NCI-H1105 (cell line): ENCODE measurements around the gene SOHLH1.

ENCODE experiments used
- DNase-seq: peaks from one replicate; lab custom pipeline; 2025; lab: John Stamatoyannopoulos, UW

Gene SOHLH1

DNA sequence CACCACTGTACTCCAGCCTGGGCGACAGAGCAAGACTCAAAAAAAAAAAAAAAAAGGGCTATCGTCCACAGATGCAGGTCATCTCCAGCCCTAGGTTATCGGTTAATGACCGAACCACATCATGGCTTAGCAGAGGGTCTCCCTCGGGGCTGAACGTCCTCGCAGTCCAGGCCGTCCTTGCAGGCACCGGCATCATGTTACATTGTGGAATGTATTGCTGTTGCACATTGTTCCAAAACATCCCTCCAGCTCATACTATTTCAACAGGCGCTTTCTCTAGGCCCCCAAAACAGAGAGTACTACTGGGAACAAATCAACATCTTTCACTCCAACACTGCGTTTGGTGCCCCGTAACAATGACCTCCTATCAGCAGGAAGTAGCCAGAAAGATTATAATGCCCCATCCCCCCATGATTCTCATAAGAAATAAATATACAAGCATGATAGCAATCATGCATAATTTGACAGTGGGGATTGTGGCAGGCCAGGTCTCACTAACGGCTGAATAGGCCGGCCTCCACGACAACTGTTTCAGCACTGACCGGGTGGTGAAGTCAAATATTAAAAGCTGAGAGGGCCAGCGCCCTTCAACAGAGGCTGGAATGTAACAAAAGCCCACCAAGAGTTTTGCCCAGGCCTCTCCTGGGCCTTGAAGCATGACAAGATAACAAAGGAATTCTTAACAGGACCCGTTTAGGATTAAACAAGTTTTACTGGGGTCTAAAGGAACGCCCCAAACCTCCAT lies 37.3 kb downstream of the SOHLH1 start:
- no peak for DNase-seq

DNA sequence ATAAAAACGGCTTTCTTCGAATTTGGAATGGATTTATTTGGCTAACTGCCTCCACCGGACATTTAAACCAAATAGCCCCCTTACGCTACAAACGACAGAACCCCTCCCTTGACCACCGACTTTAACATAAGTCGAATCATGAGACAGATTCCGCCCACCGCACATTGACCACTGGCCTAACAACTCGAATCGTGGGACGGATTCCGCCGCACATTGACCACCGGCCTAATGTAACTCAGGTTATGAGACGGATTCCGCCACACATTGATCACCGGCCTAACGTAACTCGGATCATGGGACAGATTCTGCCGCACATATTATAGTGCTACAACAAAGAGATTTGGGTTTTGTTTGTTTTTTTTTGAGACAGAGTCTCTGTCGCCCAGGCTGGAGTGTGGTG lies 38.9 kb downstream of the SOHLH1 start:
- no peak for DNase-seq

DNA sequence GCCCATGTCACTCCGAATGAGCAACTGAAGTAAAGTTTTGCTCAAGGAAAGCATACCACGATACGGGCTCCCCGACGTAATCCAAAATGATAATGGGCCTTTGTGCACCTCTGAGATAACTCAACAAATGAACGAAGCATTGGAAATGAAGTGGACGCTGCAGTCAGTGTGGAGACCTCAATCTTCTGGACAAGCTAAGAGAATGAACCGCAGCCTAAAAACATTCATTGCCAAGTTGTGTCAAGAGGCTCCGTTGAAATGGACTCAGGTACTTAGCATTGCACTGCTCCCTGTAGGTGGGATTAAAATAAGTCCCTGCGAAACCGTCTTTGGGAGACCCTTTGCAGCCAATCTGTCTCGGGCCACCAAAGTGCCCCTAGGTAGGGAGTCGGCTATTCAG lies 40.0 kb downstream of the SOHLH1 start:
- DNase-seq, result no peak

DNA sequence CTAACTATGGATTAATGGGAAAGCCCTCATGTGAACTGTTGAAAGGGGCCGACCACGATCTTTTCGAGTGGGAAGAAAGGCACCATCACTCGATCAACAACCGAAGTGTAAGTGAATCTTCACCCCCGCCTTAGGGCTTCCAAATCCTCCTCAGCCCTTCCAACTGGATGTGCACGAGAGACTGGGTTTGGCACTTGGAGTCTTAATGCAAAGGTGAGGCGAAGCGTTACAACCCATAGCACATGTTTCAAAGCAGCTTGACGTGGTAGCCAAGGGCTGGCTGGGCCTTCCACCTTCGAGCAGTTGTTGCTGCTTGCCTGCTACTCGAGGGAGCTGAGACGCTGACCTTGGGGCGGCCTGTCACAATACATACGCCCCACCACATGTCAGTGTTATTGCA lies 41.9 kb downstream of the SOHLH1 start:
- no peak for DNase-seq

DNA sequence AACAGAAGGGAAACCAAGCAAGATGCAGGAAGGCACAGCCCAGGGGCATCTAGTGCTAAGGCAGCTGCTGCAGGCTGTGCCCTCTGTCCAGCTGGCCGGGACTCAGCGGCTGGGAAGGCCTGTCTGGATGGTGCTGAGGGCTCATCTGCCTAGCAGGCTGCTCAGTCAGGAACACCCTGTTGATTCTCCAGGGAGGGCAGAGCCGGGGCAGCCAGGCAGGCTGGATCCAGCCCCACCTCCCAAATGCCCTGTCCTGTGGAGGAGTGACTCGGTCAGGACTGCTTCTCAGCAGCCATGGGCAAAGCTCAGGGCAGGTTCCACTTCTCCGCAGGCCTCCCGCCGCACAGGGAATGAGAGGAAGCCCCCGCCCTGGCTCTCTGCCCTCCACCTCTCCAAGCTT lies 44.0 kb downstream of the SOHLH1 start:
- no peak for DNase-seq

DNA sequence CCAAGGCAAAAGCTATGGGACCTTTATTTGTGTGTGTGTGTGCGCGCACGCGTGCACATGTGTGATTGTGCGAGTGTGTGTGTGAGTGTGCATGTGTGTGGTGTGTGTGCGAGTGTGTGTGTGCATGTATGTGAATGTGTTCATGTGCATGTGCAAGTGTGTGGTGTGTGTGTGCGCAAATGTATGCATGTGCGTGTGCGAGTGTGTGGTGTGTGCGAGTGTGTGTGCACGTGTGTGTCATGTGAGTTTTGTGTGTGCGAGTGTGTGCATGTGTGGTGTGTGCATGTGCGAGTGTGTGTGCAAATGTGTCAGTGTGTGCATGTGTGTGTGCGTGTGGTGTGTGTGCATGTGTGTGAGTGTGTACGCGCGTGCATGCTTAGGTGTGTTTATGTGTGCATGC lies 48.9 kb downstream of the SOHLH1 start:
- no peak for DNase-seq

DNA sequence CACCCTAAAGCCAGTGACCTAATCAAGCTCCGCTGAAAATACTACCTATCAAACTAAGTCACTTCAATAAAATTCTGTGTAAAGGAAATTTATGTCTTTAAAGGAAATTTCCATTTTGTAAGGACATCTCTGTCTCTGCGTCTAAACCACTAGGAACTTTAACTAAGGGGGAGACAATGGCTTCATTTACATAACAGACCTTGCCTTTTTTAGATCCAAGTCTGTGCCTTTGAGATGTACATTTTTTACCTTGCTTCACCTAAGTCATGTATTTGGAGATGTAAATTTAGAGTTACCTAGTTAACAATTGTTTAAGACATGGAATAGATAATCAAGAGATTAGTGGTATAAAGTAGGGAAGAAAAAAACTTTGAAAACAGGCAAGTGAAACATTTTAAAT lies 49.8 kb downstream of the SOHLH1 start:
- no peak for DNase-seq

DNA sequence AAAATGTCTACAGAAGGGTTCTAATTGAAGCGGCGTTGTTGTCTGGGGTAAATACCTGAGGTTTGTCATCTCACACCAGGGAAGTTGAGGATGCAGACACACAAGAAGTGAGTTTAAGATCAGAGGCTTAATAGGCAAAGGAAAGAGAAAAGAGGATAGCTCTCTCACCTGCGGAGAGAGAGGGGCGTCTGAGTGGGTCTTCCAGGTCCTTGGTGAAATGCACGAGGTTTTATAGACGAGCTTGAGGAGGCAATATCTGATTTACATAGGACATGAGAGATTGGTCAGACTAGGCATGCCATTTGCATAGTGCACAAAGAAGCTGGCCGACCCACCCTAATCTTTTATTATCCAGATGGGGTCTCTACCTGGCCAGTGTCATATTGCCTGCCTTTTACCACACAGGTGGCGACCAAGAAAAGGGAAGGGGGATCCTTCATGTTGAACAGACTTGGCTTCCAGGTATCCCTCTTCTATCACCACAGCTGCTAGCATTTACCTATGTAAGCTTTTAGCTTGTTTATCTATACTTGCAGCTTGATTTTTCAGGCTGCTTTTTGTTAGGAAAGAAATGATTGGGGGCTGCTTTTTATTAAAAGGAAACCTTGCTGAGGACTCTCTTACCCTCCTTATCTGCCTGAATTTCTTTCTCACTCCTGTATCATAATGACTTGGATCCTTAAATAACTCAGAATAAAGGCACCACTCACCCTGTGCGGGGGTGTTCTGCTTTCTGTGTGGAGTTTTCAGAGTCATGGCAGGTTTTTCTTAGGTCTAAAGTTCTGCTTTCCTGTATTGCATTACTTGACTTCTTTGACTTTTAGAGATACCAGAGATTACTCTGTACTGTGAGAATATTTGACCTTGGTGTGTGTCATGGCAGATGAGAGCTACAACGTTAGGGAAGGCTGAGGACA lies 50.5 kb downstream of the SOHLH1 start:
- no peak for DNase-seq

DNA sequence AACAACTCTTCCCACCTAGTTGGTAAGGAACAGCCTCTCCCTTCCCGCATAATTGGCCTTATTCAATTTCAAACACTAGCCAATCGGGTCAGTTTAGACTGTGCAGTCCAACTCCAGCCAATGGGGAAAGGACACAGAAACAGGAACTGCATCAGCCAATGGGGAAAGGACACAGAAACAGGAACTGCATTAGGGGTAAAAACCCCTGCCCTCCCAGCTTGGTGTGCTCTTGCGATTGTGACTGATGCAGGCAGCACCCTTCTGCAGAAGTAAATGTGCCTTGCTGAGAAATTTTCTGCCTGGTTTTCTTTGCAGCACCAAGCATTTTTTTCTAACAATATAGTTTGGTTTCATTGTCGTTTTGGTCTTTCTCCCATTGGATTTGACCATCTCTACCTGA lies 51.4 kb downstream of the SOHLH1 start:
- no peak for DNase-seq

DNA sequence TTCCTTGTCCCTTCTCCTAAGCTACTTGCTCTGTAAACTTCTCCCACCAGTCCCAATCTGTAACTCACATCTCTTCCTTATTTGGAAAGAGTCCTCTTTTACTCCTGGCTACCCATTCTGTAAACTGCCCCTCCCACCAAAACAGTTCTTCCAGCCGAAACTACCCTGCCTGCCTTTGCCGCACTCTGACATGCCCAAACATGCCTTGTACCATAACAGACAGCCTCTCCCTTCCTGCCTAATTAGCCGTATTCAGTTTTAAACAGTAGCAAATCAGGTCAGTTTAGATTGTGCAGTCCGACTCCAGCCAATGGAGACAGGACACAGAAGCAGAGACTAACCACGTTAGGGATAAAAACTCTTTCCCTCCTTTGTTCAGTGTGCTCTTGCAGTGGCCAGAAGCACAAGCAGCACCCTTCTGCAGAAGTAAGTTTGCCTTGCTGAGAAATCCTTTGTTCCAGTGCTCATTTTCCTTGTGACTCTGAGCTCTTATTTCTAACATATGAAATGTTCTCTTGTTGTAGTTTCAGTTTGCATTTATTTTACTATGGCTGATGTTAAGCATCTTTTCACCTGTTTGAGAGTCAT lies 54.6 kb downstream of the SOHLH1 start:
- no peak for DNase-seq
